ENCODE data around the gene RBMS3. TPM values are rescaled to one million over a fixed set of nuclear protein-coding genes. Genes with fewer than 3 reads are reported as not detected.

RBMS3 gene
- total RNA-seq, 1 experiment from 2014 or later, result 0.42 TPM

DNA sequence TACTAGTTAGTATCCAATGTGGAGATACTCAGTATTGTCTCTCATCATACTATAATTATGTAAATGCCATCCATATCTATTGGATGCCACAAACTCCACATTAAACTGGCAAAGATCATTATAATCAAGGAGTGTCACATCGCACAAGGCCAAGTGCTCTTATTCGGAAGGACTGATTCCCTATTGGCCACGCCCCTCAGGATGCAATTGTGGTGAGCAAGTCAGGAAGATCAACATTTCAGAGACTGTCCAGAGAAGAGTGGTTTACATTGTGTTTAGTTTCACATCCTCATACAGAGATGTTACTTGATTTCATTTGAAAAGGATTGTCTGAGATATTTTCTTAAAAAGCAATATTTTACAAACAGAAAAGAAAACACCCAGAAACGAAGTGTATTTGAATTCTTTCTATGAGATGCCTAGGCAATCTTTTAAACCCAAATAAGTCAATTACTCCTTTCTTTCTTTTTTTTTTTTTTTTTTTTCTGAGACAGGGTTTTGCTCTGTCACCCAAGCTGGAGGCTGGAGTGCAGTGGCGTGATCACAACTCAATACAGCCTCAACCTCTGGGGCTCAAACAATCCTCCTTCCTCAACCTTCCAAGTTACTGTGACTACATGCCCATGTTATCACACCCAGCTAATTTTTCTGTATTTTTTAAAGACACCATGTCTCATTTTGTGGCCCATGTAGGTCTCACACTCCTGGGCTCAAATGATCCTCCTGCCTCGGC, 369.1 kb downstream of the RBMS3 start (continued):
- TF ChIP-seq EZH2 (IDR thresholded peaks at IDR 0.05) (no peak), ZNF274 (IDR thresholded peaks at IDR 0.05; ENCODE audit: low read depth, low read length) (no peak), SRF (IDR thresholded peaks at IDR 0.05; ENCODE audit: low read depth) (no peak)
- TF ChIP-seq, protein P1, sequence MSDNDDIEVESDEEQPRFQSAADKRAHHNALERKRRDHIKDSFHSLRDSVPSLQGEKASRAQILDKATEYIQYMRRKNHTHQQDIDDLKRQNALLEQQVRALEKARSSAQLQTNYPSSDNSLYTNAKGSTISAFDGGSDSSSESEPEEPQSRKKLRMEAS (IDR thresholded peaks at IDR 0.05), result no peak
- TF ChIP-seq, protein P2, sequence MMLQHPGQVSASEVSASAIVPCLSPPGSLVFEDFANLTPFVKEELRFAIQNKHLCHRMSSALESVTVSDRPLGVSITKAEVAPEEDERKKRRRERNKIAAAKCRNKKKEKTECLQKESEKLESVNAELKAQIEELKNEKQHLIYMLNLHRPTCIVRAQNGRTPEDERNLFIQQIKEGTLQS (IDR thresholded peaks at IDR 0.05), result no peak

DNA sequence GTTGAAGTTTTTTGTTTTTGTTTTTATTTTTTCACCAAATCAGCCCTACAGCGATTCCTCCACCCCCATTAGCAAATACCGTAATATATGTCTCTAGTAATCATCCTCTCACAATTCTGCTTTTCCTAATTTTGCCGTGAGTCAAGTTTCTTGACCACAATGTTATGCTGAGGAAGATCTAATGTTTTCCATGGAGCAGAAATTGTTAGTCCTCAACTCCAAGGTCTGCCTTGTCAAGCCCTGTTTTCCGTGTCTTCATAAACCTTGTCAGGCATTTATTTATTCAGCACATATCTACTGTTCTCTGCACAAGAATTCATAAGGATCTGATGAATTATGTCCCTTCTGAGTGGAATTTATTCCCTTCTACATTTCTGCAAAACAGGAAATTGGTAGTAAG, 372.8 kb downstream of the RBMS3 start:
- no peak overlapping the region for H2AFZ ChIP-seq (ENCODE audit: low read depth, low read length, poor library complexity, severe bottlenecking)
- H3K4me3 ChIP-seq (replicated peaks in 1 of 2; ENCODE audit: low read depth in 1 of 2, low read length in 2 of 2), result no peak overlapping the region
- no TSS peak for BruUV-seq (replicated peaks)
- H3K9me3 ChIP-seq (ENCODE audit: control insufficient read depth in 1 of 2, insufficient read depth in 1 of 2, low read depth in 1 of 2, low read length in 2 of 2), result no peaks in the 10 kb centered on the region
- H3K9me2 ChIP-seq (ENCODE audit: insufficient read depth), result no peaks in the 10 kb centered on the region
- H3K9ac ChIP-seq (ENCODE audit: low read length), result no peak overlapping the region
- intact Hi-C loops (cut with micrococcal nuclease), result no loop called here
- no peaks in the 10 kb centered on the region for H3K79me2 ChIP-seq (ENCODE audit: insufficient read depth, low read length)
- CTCF ChIA-PET, result no interaction called here
- DNase-seq (ENCODE audit: low read depth, low spot score), result no peak
- TF ChIP-seq CBX3 (IDR thresholded peaks at IDR 0.05; ENCODE audit: low read depth) (no peak), TCF7L2 (IDR thresholded peaks at IDR 0.05; ENCODE audit: borderline replicate concordance, extremely low read depth, insufficient read depth, insufficient read length) (no peak), YY1 (IDR thresholded peaks at IDR 0.05; ENCODE audit: extremely low read depth, insufficient replicate concordance, low read depth, low read length) (no peak)
- TF ChIP-seq, protein P3, sequence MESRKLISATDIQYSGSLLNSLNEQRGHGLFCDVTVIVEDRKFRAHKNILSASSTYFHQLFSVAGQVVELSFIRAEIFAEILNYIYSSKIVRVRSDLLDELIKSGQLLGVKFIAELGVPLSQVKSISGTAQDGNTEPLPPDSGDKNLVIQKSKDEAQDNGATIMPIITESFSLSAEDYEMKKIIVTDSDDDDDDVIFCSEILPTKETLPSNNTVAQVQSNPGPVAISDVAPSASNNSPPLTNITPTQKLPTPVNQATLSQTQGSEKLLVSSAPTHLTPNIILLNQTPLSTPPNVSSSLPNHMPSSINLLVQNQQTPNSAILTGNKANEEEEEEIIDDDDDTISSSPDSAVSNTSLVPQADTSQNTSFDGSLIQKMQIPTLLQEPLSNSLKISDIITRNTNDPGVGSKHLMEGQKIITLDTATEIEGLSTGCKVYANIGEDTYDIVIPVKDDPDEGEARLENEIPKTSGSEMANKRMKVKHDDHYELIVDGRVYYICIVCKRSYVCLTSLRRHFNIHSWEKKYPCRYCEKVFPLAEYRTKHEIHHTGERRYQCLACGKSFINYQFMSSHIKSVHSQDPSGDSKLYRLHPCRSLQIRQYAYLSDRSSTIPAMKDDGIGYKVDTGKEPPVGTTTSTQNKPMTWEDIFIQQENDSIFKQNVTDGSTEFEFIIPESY (IDR thresholded peaks at IDR 0.05; ENCODE audit: extremely low read depth, insufficient replicate concordance, low read length), result no peak
- TF ChIP-seq, protein P1 (IDR thresholded peaks at IDR 0.05), result no peak
- TF ChIP-seq, protein P4, sequence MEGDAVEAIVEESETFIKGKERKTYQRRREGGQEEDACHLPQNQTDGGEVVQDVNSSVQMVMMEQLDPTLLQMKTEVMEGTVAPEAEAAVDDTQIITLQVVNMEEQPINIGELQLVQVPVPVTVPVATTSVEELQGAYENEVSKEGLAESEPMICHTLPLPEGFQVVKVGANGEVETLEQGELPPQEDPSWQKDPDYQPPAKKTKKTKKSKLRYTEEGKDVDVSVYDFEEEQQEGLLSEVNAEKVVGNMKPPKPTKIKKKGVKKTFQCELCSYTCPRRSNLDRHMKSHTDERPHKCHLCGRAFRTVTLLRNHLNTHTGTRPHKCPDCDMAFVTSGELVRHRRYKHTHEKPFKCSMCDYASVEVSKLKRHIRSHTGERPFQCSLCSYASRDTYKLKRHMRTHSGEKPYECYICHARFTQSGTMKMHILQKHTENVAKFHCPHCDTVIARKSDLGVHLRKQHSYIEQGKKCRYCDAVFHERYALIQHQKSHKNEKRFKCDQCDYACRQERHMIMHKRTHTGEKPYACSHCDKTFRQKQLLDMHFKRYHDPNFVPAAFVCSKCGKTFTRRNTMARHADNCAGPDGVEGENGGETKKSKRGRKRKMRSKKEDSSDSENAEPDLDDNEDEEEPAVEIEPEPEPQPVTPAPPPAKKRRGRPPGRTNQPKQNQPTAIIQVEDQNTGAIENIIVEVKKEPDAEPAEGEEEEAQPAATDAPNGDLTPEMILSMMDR (IDR thresholded peaks at IDR 0.05 in 2 of 3, conservative IDR thresholded peaks at IDR 0.05 in 1 of 3; ENCODE audit: borderline replicate concordance in 1 of 3, insufficient read depth in 1 of 3, low read depth in 2 of 3, low read length in 2 of 3), result no peak
- H3K4me2 ChIP-seq (ENCODE audit: low read length), result no peak overlapping the region
- H3K36me3 ChIP-seq (ENCODE audit: control insufficient read depth in 1 of 2, insufficient read depth in 2 of 2, low read length in 2 of 2), result no peaks in the 10 kb centered on the region
- POLR2A ChIA-PET, result no interaction called here
- H3K27ac ChIP-seq (ENCODE audit: low read depth, low read length), result no peak overlapping the region
- peaks cover 14% of the 10 kb centered on the region for H3K27me3 ChIP-seq (ENCODE audit: insufficient read depth, low read length)
- no peaks in the 10 kb centered on the region for H3K4me1 ChIP-seq (ENCODE audit: control insufficient read depth in 1 of 2, insufficient read depth in 2 of 2, low read length in 2 of 2)
- H4K20me1 ChIP-seq (ENCODE audit: insufficient read depth), result no peaks in the 10 kb centered on the region
- ATAC-seq, result no peak
- RAD21 ChIA-PET (ENCODE audit: low non-redundant PET in 1 of 2, low total read pairs in 2 of 2, uncharacterized antibody in 2 of 2, unreplicated experiment in 2 of 2), result no interaction called here

Measured in HCT116 (cell line).